DND-41 (cell line): Measurements from ENCODE around the gene GPR152.

Source experiments
- ATAC-seq: fragments of 200-7000 bp; cut with Tn5 transposase; 3 replicates; pipeline ENCODE4 v1.9.1; 2021; ENCODE audit warnings: low read depth; ENCODE audit not compliant: insufficient read depth
- DNase-seq: peaks from one replicate; pipeline ENCODE4 v3.0.0-alpha.2; 2020
- H2AFZ ChIP-seq: 2 replicates; pipeline ENCODE4 v1.6.0; 2012; ENCODE audit warnings: low read depth, low read length
- H3K27ac ChIP-seq: 2 replicates; pipeline ENCODE4 v1.5.1; 2012; ENCODE audit warnings: low read length, inconsistent platforms
- H3K27me3 ChIP-seq: fragments of 200-600 bp; sonication (generic); 2 replicates; pipeline ENCODE4 v1.6.0; 2012; ENCODE audit warnings: low read length, mild to moderate bottlenecking, inconsistent platforms; ENCODE audit not compliant: insufficient read depth, poor library complexity
- H3K36me3 ChIP-seq: 2 replicates; pipeline ENCODE4 v1.5.1; 2012; ENCODE audit warnings: low read length, inconsistent platforms; ENCODE audit not compliant: insufficient read depth
- H3K4me1 ChIP-seq: 2 replicates; pipeline ENCODE4 v1.5.1; 2012; ENCODE audit warnings: mild to moderate bottlenecking, low read length; ENCODE audit not compliant: insufficient read depth
- H3K4me2 ChIP-seq: 2 replicates; pipeline ENCODE4 v1.6.0; 2012; ENCODE audit warnings: mild to moderate bottlenecking, moderate library complexity, low read length, inconsistent platforms; ENCODE audit not compliant: insufficient read depth
- H3K4me3 ChIP-seq, 2 experiments: fragments of 200-600 bp in 1 of 2; shearing (Covaris generic) in 1 of 2; 2 replicates each; pipeline ENCODE4 v1.5.1; 2012 to 2016; ENCODE audit warnings: inconsistent platforms in 2 of 2, low read length in 2 of 2, mild to moderate bottlenecking in 2 of 2, low read depth in 1 of 2, moderate library complexity in 1 of 2
- H3K79me2 ChIP-seq: 2 replicates; pipeline ENCODE4 v1.6.0; 2012; ENCODE audit warnings: low read length, inconsistent platforms; ENCODE audit not compliant: insufficient read depth
- H3K9ac ChIP-seq: 2 replicates; pipeline ENCODE4 v1.6.0; 2012; ENCODE audit warnings: low read depth, mild to moderate bottlenecking, inconsistent platforms, low read length, moderate library complexity
- H3K9me3 ChIP-seq: 2 replicates; pipeline ENCODE4 v1.5.1; 2012; ENCODE audit warnings: low read length, moderate library complexity, mild to moderate bottlenecking, inconsistent platforms; ENCODE audit not compliant: insufficient read depth, severe bottlenecking
- H4K20me1 ChIP-seq: 2 replicates; pipeline ENCODE4 v1.6.0; 2012; ENCODE audit warnings: low read length; ENCODE audit not compliant: insufficient read depth
- CTCF ChIP-seq: IDR thresholded peaks from 2 replicates; pipeline ENCODE4 v1.5.1; 2012; ENCODE audit warnings: borderline replicate concordance, low read length, moderate library complexity, mild to moderate bottlenecking; ENCODE audit not compliant: poor library complexity, severe bottlenecking; ENCODE audit errors: extremely low read depth
- EZH2 ChIP-seq: IDR thresholded peaks from 3 replicates; pipeline ENCODE4 v1.6.1; 2012; ENCODE audit warnings: borderline replicate concordance, low read depth, mild to moderate bottlenecking, moderate library complexity, low read length, inconsistent platforms; ENCODE audit not compliant: severe bottlenecking

GPR152 gene

DNA sequence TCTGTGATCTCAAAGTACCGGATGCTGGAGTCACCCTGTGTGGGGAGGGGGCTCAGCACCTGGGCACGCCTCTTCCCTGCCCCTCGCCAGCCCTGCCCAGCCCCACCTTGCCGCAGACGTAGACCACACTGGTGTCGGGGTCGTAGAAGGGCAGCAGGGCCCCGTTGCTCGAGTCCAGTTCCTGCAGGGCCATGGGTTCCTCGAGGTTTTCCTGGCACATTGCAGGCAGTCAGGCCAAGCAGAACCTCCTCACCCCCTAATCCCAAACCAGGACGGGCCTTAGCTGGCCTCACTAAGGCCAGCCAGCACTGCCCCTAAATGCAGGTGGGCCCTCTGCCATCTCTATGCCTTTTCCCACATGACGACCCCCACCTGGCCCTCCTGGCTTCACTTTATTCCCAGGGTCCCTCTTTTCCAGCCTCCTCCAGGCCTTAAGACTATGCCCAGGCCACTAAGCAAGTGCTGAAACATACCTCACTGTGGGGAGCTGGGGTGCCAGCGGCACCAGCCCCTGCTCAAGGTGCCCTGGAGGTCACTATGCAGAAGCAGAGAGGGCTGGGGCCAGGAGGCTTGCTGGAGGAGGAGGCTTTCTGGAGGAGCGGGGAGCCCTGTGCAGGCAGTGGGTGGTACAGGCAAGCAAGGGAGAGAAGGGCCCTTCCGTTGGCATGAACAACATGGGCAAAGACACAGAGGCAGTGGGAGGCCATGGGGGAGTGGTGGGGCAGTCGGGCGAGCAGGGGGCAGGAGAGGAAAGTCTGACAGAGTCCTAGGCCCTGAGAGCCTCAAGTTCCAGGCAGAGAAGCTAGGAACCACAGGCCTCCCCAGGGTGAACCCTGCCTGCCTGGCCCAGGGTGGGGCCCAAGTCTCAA is 12.1 kb downstream of the GPR152 start:
- Histone ChIP-seq H3K79me2 (peaks cover 55% of the 10 kb centered on the region), H2AFZ (no peak overlapping the region), H3K27me3 (no peaks in the 10 kb centered on the region), H3K9me3 (no peaks in the 10 kb centered on the region), H3K4me1 (peaks cover 69% of the 10 kb centered on the region), H3K36me3 (peaks cover 38% of the 10 kb centered on the region), H3K9ac (0 out of 2 replicates have a peak overlapping the region, but pooled peaks have one; percentile 7), H4K20me1 (peaks cover 18% of the 10 kb centered on the region), H3K27ac (peak overlapping the region; percentile 59), H3K4me2 (no peak overlapping the region), H3K4me3 (no peak overlapping the region)
- TF ChIP-seq EZH2 = no peak
- no peak for TF ChIP-seq CTCF
- ATAC-seq = no peak
- peak; percentile 23 for DNase-seq

DNA sequence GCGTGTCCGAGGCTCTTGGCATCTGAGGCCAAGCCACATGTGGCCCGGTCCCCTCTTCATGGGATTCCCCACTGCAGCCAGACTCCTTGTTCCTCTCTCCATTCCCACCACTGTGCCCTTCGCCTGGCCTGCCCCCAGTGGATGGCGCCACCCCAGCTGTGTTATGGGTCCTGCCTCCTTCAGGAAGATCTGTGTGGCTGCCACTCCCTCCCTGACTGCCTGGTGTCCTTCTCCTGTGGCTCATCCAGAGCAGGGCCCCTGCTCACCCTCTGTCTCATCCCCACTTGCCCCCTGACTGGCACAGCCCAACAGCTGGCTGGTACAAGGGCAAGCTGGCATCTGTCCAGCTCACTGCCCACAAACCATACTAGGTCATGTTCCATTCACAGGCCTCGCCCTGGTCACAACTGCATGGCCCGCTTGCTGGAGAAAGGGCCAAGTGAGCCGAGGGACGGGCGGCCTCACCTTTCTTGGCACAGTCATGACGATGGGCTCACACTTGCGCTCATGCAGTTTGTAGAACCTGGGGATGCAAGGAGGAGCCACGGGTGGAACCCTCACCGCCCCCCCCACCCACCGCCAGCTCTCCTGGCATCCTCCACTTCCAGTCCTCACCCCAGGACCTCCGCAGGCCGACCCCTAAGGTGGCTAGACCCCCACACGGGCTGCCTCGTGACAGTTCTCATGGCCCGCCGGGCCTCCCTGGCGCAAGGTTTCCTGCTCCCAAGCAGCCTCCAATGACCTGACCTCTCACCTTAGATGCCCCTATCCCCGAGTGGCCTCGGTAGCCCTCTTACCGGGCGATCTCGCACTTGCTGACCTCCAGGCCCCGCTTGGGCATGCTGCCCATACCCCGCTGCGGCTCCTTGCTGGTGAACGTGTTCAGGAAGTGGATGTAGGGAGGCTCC is 13.0 kb downstream of the GPR152 start:
- no peak for ATAC-seq
- H3K4me1 ChIP-seq = peaks cover 69% of the 10 kb centered on the region

GRCh38 chr11:67438158-67438902 is 14.2 kb downstream of the GPR152 start:
- Histone ChIP-seq H3K9ac (peak overlapping the region; percentile 99), H3K79me2 (peaks cover 70% of the 10 kb centered on the region)

More for the DNA sequence above, 13.0 kb downstream of the GPR152 start:
- H2AFZ ChIP-seq = no peak overlapping the region
- H3K4me3 ChIP-seq = 0 out of 4 replicates have a peak overlapping the region, but pooled peaks of 1 of the 2 experiments have one; percentile 20
- peak overlapping the region; percentile 100 for H3K27ac ChIP-seq
- peaks cover 47% of the 10 kb centered on the region for H3K36me3 ChIP-seq
- peaks cover 58% of the 10 kb centered on the region for H3K79me2 ChIP-seq
- H3K27me3 ChIP-seq = no peaks in the 10 kb centered on the region
- peaks cover 27% of the 10 kb centered on the region for H4K20me1 ChIP-seq
- no peaks in the 10 kb centered on the region for H3K9me3 ChIP-seq
- DNase-seq = peak; percentile 52
- peak overlapping the region; percentile 99; the same call in 1 of the 2 replicates for H3K4me2 ChIP-seq
- TF ChIP-seq CTCF (peak; percentile 60), EZH2 (no peak)
- peak overlapping the region; percentile 99; the same call in 1 of the 2 replicates for H3K9ac ChIP-seq

More at GRCh38 chr11:67438158-67438902, 14.2 kb downstream of the GPR152 start:
- Histone ChIP-seq H3K4me2 (peak overlapping the region; percentile 99), H3K27me3 (no peaks in the 10 kb centered on the region), H3K36me3 (peaks cover 59% of the 10 kb centered on the region), H4K20me1 (peaks cover 39% of the 10 kb centered on the region), H2AFZ (no peak overlapping the region), H3K4me1 (peaks cover 70% of the 10 kb centered on the region), H3K9me3 (no peaks in the 10 kb centered on the region), H3K4me3 (peak overlapping the region; percentile 85 to 92; a peak in 3 of 4 replicates), H3K27ac (peak overlapping the region; percentile 100)
- ATAC-seq = no peak
- TF ChIP-seq EZH2 (no peak), CTCF (peak; percentile 1)
- no peak for DNase-seq
